Activated T-helper 1 cell treated with anti-CD3 and anti-CD28 coated beads, Interleukin-12 subunit alpha, Interleukin-12 subunit beta, Interleukin-2, Interleukin-4 antibody, amounts not matched to agents 30 ng/mL and 10 ng/mL and 1 ng/mL, durations not matched to agents 14 hours and 24 hours and 36 hours (primary cell): ENCODE data around the gene ZNF304. TPM values are rescaled to one million over a fixed set of nuclear protein-coding genes. Genes with fewer than 3 reads are reported as not detected.

Experiments used
- DNase-seq: peaks from one replicate; pipeline ENCODE4 v3.0.0; 2021; ENCODE audit warnings: low spot score
- H3K27ac Mint-ChIP-seq: one replicate; pipeline ENCODE4 v1.8.0; 2021; ENCODE audit warnings: mild to moderate bottlenecking, mixed read lengths
- H3K27me3 Mint-ChIP-seq: one replicate; pipeline ENCODE4 v1.8.0; 2022; ENCODE audit warnings: mild to moderate bottlenecking, moderate library complexity, mixed read lengths; ENCODE audit not compliant: insufficient read depth
- H3K36me3 Mint-ChIP-seq: one replicate; pipeline ENCODE4 v1.8.0; 2021; ENCODE audit warnings: low read depth, mixed read lengths
- H3K4me1 Mint-ChIP-seq: one replicate; pipeline ENCODE4 v1.8.0; 2021; ENCODE audit warnings: low read depth, mixed read lengths
- H3K4me3 Mint-ChIP-seq: one replicate; pipeline ENCODE4 v1.8.0; 2021; ENCODE audit warnings: mild to moderate bottlenecking, moderate library complexity, mixed read lengths
- H3K9me3 Mint-ChIP-seq: one replicate; pipeline ENCODE4 v1.8.0; 2021; ENCODE audit warnings: mixed read lengths
- intact Hi-C: fragments of 100-400 bp; cut with micrococcal nuclease; formaldehyde crosslinking; loops from one replicate; pipeline ENCODE4 v1.15.1; 2024
- total RNA-seq: library from RNA; stranded (reverse); gene quantifications from 2 replicates; pipeline ENCODE4 v1.2.3, GENCODE V29; 2022

Gene ZNF304
- total RNA-seq = 6.1 and 6.6 TPM in 2 replicates

DNA sequence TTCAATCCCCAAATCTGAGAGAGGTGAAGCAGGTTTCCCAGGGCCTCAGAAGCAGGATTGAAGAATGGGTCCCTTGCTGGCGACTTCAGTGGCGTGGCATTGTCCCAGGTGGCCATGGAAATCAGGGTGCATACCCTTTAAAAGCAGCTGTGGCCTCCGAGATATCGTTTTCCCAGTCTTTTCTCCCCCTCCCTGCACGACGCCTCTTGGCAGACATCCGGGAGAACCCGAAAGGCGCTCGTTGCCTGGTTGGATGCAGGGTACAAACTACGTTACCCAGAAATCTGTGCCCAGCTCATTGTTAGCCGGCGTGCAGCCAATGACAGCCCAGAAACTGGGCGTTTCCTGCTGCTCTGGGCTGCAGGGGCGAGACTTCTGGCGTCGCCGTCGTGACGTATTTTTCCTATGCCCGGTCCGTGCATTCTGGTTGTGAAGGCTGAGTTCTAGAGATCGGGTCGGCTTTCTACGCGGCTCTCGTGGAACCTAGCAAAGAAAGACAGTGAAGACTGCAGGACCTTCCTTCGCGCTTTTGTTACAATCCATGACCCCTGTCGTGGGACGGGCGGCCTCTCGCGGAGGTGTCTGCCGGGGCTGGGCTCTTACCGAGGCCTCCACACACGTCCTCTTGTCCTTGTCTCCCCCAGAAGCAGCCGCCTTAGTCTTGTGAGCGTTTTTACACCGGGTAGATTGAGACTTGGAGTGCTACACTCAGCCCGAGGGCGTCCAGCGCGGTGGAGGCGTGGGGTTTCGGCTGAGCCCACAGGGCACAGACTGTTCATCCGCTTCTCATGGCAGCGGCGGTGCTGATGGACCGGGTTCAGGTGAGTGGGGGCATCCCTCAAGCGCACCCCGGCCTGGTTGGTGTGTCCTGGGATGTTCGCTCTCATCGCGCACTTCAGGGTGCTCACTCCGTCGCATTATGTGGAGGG, at the start of gene ZNF304:
TSS of gene ZNF304 (plus strand) at position 395 of the 929 bp plus-strand sequence. CDS start at position 789, 394 bp downstream.
- H3K36me3 Mint-ChIP-seq = peaks cover 50% of the 10 kb centered on the region
- peak within 1 kb of the TSS; percentile 92 for H3K4me3 Mint-ChIP-seq
- peak within 1 kb of the TSS; percentile 90 for H3K27ac Mint-ChIP-seq
- H3K27me3 Mint-ChIP-seq = no peaks in the 10 kb centered on the region
- peaks cover 29% of the 10 kb centered on the region for H3K4me1 Mint-ChIP-seq
- peak; percentile 84 for DNase-seq
- intact Hi-C loops = loop anchor here (1.0 to 5.0 kb wide), 8 partner anchors 12 to 176 kb away; partner anchors contain the start of genes TRAPPC2B, ZNF17, ZNF460 and ZNF543
- H3K9me3 Mint-ChIP-seq = peaks cover 50% of the 10 kb centered on the region

DNA sequence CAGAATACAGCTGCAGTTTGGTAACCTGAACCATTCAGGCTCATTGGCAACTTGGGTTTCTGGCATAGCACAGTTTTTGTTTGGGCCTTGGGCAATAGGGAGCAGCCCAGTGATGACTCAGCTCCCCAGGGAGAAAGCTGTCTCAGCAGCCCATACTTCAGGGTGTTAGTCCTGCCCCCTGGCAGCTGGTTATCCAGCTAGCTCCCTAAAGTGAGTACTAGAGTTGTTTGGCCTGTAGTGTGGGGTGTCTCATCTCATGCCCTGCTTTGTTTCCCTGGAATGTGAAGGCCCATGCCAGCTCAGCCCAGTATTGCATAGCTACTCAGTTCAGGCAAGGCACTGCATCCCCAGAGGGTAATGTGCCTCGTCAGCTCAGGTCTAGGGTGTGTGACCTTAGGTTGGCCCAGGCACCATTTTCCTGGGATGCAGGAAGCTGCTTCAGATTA, 49.0 kb upstream of the ZNF304 start:
- Mint-ChIP-seq H3K4me1 (no peaks in the 10 kb centered on the region), H3K36me3 (peaks cover 74% of the 10 kb centered on the region), H3K27me3 (no peaks in the 10 kb centered on the region), H3K27ac (no peak overlapping the region), H3K4me3 (no peak overlapping the region), H3K9me3 (peaks cover 47% of the 10 kb centered on the region)
- intact Hi-C loops = no loop called here
- no peak for DNase-seq

- Mint-ChIP-seq H3K4me3 (no peak overlapping the region), H3K4me1 (no peaks in the 10 kb centered on the region), H3K36me3 (peaks cover 67% of the 10 kb centered on the region), H3K27me3 (no peaks in the 10 kb centered on the region), H3K27ac (no peak overlapping the region), H3K9me3 (peaks cover 41% of the 10 kb centered on the region)
- intact Hi-C loops = no loop called here
- DNase-seq = no peak
These were observed 48.2 kb upstream of the ZNF304 start for GRCh38 chr19:57302727-57303401.

DNA sequence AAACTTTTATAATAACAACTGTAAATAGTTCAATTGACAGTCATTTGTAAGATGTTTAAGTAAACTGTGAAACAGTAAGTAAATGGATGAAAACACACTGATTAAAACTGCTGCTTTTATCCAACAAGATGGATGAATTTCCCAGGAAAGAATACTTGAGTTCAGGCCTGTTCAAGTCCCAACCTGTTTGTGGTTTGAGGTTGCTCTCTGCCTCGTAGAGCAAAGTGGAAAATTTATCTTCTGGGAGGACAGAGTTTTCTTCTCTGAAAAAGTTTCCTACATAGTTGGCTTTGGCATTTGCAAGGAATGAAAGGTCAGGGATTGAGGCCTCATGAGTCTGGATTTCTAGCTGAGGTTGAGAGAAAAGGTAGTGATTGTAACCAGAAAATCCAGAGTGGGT, 46.0 kb upstream of the ZNF304 start:
- Mint-ChIP-seq H3K27me3 (no peaks in the 10 kb centered on the region), H3K27ac (no peak overlapping the region), H3K4me1 (no peaks in the 10 kb centered on the region), H3K36me3 (peaks cover 54% of the 10 kb centered on the region), H3K9me3 (peaks cover 44% of the 10 kb centered on the region), H3K4me3 (no peak overlapping the region)
- no peak for DNase-seq
- intact Hi-C loops = no loop called here

GRCh38 chr19:57308514-57308913, 42.6 kb upstream of the ZNF304 start:
- DNase-seq = no peak
- peaks cover 6% of the 10 kb centered on the region for H3K27me3 Mint-ChIP-seq
- H3K4me3 Mint-ChIP-seq = no peak overlapping the region
- intact Hi-C loops = no loop called here
- peaks cover 31% of the 10 kb centered on the region for H3K9me3 Mint-ChIP-seq
- no peaks in the 10 kb centered on the region for H3K4me1 Mint-ChIP-seq
- H3K27ac Mint-ChIP-seq = no peak overlapping the region
- H3K36me3 Mint-ChIP-seq = peaks cover 26% of the 10 kb centered on the region

DNA sequence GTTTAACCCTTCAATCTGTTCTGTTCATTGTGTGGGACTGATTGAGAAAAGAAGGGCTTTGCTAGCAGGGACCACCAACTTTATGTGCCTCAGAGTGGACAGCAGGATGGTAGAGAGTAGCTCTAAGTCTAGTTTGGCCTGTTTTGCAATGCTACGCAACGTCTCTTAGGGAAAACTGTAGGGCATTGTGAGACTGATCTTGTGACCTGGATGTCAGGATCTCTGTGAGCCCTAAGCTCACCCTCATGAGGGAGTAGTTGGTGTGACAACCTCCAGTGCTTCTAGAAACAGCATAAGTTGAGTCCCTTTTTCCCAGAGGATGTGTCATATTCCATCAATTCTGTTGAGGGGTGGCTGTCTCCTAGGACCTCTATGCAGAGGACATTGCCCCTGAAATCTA, 40.3 kb upstream of the ZNF304 start:
- Mint-ChIP-seq H3K36me3 (peaks cover 10% of the 10 kb centered on the region), H3K27me3 (peaks cover 7% of the 10 kb centered on the region), H3K4me1 (no peaks in the 10 kb centered on the region), H3K9me3 (peaks cover 43% of the 10 kb centered on the region), H3K4me3 (no peak overlapping the region), H3K27ac (no peak overlapping the region)
- no peak for DNase-seq
- intact Hi-C loops = no loop called here

DNA sequence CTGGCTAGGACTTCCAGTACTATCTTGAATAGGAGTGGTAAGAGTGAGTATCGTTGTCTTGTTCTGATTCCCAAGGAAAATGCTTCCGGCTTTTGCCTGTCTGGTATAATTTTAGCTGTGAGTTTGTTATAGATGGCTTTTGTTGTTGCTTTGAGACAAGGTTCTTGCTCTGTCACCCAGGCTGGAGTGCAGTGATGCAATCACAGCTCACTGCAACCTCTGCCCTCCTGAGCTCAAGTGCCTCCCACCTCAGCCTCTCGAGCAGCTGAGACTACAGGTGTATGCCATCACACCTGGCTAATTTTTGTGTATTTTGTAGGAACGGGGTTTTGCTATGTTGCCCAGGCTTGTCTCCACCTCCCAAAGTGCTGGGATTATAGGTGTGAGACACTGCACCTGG, 36.9 kb upstream of the ZNF304 start:
- H3K27me3 Mint-ChIP-seq = peaks cover 20% of the 10 kb centered on the region
- H3K9me3 Mint-ChIP-seq = peaks cover 38% of the 10 kb centered on the region
- peaks cover 3% of the 10 kb centered on the region for H3K36me3 Mint-ChIP-seq

DNA sequence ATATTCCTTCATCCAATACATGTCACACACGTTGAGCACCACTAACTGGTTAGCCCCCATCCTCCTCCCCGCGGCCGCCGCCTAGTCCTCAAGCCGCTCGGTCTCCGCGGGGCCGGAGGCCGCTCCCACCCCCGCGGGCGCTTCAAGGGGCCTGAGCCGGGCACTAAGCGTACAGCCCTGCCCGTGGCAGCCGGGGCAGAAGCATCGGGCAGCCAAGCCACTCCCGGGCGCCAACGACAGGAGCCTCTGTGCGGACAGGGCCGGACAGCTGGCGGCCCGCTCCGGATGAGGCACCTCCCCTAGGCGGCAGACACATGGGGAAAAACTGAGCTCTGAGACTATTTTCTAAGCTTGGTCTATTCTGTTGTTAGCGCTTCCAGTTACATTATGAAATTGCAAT, 33.6 kb upstream of the ZNF304 start:
- intact Hi-C loops = no loop called here
- no peak overlapping the region for H3K4me3 Mint-ChIP-seq

More for the DNA sequence above, 36.9 kb upstream of the ZNF304 start:
- H3K4me3 Mint-ChIP-seq = no peak overlapping the region
- no peaks in the 10 kb centered on the region for H3K4me1 Mint-ChIP-seq
- no peak overlapping the region for H3K27ac Mint-ChIP-seq
- intact Hi-C loops = no loop called here
- no peak for DNase-seq

GRCh38 chr19:57319869-57320179, 31.2 kb upstream of the ZNF304 start:
- intact Hi-C loops = loop anchor here (1.0 to 10.0 kb wide), 10 partner anchors 31 to 1120 kb away; partner anchors contain the start of genes TRAPPC2B, ZNF132, ZNF17 and ZNF264
- DNase-seq = no peak
- peaks cover 14% of the 10 kb centered on the region for H3K27me3 Mint-ChIP-seq
- peak overlapping the region; percentile 97 for H3K27ac Mint-ChIP-seq
- H3K4me3 Mint-ChIP-seq = peak overlapping the region; percentile 89
- peaks cover 32% of the 10 kb centered on the region for H3K9me3 Mint-ChIP-seq
- peaks cover 20% of the 10 kb centered on the region for H3K36me3 Mint-ChIP-seq
- peaks cover 28% of the 10 kb centered on the region for H3K4me1 Mint-ChIP-seq

More for the DNA sequence above, 33.6 kb upstream of the ZNF304 start:
- Mint-ChIP-seq H3K4me1 (peaks cover 24% of the 10 kb centered on the region), H3K27ac (no peak overlapping the region), H3K9me3 (peaks cover 31% of the 10 kb centered on the region), H3K27me3 (peaks cover 18% of the 10 kb centered on the region), H3K36me3 (no peaks in the 10 kb centered on the region)
- DNase-seq = no peak

- Mint-ChIP-seq H3K4me3 (peak within 1 kb of the TSS; percentile 89), H3K27me3 (peaks cover 14% of the 10 kb centered on the region), H3K27ac (peak within 1 kb of the TSS; percentile 97), H3K9me3 (peaks cover 28% of the 10 kb centered on the region), H3K4me1 (peaks cover 28% of the 10 kb centered on the region), H3K36me3 (peaks cover 26% of the 10 kb centered on the region)
- intact Hi-C loops = loop anchor here (1.0 to 10.0 kb wide), 10 partner anchors 31 to 1120 kb away; partner anchors contain the start of genes TRAPPC2B, ZNF132, ZNF17 and ZNF264
- DNase-seq = peak; percentile 90
These were observed 30.6 kb upstream of the ZNF304 start, which contains the start of gene ZNF543 for GRCh38 chr19:57320180-57321084. Gene ZNF543, plus strand, starts transcription at chr19:57320472. Its CDS starts 382 bp downstream, at chr19:57320854.

- no peak for DNase-seq
- H3K4me3 Mint-ChIP-seq = peak overlapping the region; percentile 89
- H3K27ac Mint-ChIP-seq = peak overlapping the region; percentile 97
- intact Hi-C loops = loop anchor here (10.0 kb wide), 1 partner anchor 834 kb away; the partner anchor contains the start of gene ZNF329
- peaks cover 33% of the 10 kb centered on the region for H3K36me3 Mint-ChIP-seq
- H3K9me3 Mint-ChIP-seq = peaks cover 21% of the 10 kb centered on the region
- H3K27me3 Mint-ChIP-seq = peaks cover 10% of the 10 kb centered on the region
- H3K4me1 Mint-ChIP-seq = peaks cover 28% of the 10 kb centered on the region
These were observed 30.0 kb upstream of the ZNF304 start for GRCh38 chr19:57321116-57321515.

DNA sequence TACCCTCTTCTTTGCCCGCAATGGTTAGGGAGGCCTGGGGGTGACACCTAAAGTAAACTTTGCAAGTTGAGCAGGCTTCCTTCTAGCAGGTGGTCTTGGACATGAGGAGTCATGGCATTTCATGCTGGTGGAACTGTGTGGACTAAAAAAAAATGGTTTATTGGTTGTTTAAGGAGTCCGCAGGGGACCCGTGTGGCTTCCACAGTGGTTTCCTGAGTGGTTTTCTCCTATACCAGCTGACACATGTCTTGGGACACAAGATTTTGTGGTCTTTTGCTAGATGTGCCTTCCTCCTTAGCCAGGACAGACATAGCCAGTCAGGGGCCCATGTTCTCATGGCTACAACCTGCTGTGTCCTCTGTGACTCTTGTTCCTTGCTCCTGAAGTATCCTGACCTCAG, 29.3 kb upstream of the ZNF304 start:
- H3K36me3 Mint-ChIP-seq = peaks cover 39% of the 10 kb centered on the region
- peak overlapping the region; percentile 89 for H3K4me3 Mint-ChIP-seq
- peaks cover 28% of the 10 kb centered on the region for H3K4me1 Mint-ChIP-seq
- peaks cover 18% of the 10 kb centered on the region for H3K9me3 Mint-ChIP-seq
- H3K27me3 Mint-ChIP-seq = peaks cover 10% of the 10 kb centered on the region
- no peak overlapping the region for H3K27ac Mint-ChIP-seq
- intact Hi-C loops = loop anchor here (10.0 kb wide), 1 partner anchor 833 kb away; the partner anchor contains the start of gene ZNF329
- DNase-seq = no peak
